Stimulated activated CD4-positive, alpha-beta T cell treated with anti-CD3 and anti-CD28 coated beads, Interleukin-2, amount 100 ng/mL, for 4 hours (primary cell): ENCODE data around the gene CCL27.
A peak's percentile ranks its signal among the peaks of the same experiment; 100 is the strongest.

ENCODE experiments used
- DNase-seq: peaks from one replicate; pipeline ENCODE4 v3.0.0-alpha.2; 2020; ENCODE audit warnings: low read depth

CCL27 gene, protein sequence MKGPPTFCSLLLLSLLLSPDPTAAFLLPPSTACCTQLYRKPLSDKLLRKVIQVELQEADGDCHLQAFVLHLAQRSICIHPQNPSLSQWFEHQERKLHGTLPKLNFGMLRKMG

GRCh38 chr9:34662526-34663302 lies at the start of gene CCL27:
CCL27 (minus strand) TSS chr9:34662657; CDS start chr9:34662633, 24 bp downstream.
- no peak for DNase-seq

GRCh38 chr9:34712140-34712539 lies 49.7 kb upstream of the CCL27 start:
- DNase-seq = no peak

DNA sequence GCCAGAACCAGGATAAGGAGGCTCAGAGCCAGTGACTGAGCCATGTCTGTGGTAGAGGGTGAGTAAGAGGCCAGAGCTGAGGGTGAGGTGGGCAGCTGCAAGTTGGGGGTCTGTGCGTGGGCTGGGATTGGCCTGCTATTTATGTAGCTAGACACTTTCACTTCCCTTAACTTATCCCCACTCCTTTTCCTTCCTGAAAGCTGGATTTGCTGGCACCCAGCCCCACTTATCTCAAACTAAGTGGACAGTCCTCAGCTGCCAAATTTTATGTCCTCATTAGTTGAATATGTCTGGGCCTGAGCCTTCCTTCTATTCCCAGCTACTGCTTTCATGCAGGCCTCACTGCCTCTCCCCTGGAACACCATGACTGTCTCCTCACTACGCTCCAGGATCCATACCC lies 47.6 kb upstream of the CCL27 start, which contains the start of gene CCL21:
CCL21 (minus strand) TSS at position 114 of the 400 bp plus-strand sequence; CDS start at position 44, 70 bp downstream.
- no peak for DNase-seq

DNA sequence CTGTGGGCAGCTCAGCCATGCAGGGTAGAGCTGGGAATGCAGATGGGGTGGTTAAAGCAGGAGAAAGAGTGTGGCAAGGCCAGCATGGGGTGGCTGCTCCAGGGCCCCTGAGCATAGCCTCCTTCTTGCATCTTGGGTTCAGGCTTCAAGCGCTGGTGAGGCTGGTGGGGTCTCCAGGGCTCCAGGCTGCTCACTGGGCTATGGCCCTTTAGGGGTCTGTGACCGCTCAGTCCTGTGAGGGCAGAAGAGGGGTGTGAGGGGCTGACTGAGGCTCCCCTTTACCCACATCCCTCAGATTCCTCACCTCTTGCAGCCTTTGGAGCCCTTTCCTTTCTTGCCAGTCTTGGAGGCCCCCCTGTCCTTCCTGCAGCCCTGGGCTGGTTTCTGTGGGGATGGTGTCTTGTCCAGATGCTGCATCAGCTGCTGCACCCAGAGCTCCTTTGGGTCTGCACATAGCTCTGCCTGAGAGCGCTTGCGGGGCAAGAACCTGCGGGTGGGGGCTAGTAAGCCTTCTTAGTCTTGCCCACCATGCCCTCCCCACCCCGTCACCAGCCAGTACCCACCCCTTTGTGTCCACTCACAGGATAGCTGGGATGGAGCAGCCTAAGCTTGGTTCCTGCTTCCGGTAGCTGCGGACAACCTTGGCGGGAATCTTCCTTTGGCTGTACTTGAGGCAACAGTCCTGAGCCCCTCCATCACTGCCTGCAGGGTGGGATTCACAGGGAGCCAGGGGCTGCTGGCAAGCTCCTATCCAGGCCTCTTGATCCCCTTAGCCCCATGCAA lies 46.9 kb upstream of the CCL27 start:
- no peak for DNase-seq

GRCh38 chr9:34707130-34707529 lies 44.7 kb upstream of the CCL27 start:
- no peak for DNase-seq

DNA sequence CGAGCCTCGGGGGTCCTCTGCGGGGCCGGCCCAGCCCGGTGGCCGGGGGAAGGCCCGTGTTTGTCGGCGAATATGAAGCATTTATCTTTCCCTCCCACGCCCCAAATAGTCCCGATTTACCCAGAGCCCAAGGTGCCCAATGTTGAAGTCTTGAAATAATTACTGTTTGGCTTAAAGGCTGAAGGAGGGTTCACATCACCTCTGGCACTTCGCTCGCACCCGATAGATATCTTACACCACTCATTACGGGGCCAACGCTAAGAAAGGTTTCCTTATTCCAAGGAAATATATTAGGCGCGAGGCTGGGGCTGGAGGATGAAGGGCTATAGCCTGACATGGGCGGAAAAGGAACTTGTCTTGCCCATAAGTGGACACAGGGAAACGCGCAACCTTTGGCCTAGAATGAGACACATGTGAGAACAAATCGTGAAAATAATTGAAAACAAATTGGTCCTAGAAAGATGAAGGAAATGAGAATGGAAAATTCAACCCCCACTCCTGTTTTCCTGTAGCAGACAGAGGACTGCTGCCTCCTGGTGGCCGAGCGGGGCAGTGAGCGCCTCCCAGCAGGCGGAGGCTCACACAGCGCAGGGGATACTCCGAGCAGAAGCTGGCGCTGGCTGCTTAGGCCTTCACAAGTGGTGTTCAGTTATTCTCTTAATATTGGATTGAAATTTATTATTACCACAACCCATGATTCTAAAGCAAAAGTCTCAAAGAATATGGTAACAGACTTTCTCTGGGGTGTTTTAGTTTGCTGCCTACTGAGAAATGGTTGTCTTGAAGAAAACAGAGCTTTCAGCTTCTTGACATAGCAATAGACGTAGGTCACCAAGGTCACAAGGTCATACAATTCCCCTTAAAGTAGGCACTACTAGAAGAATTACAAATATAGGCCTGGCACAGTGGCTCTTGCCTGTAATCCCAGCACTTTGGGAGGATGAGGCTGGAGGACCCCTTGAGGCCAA lies 39.6 kb upstream of the CCL27 start:
- peak; percentile 78 for DNase-seq

GRCh38 chr9:34701023-34701768 lies 38.7 kb upstream of the CCL27 start:
- peak; percentile 62 for DNase-seq

GRCh38 chr9:34694811-34695210 lies 32.4 kb upstream of the CCL27 start:
- DNase-seq = no peak

DNA sequence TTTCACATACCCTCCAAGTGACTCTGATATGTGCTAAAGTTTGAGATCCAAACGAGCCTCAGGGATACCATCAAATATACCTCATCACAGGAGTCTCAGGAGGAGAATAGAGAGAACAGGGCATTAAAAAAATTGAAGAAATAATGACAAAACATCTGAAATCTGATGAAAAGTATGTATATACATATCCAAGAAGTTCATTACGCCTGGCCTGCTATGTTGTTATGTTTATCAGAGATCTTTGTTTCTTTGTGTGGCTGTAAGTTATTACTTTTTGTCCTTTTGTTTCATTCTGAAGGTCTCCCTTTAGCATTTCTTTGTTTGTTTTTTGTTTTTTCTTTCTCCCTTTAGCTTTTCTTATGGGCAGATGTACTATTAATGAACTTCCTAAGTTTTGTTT lies 31.1 kb upstream of the CCL27 start:
- DNase-seq = no peak

GRCh38 chr9:34691936-34692315 lies 29.5 kb upstream of the CCL27 start:
- DNase-seq = no peak

- DNase-seq = no peak
These were observed 28.8 kb upstream of the CCL27 start, which contains the start of gene CCL19 for GRCh38 chr9:34690983-34691935. CCL19 (minus strand) TSS chr9:34691276; CDS start chr9:34691139, 137 bp downstream.

GRCh38 chr9:34689512-34689911 lies 27.1 kb upstream of the CCL27 start:
- DNase-seq = no peak

DNA sequence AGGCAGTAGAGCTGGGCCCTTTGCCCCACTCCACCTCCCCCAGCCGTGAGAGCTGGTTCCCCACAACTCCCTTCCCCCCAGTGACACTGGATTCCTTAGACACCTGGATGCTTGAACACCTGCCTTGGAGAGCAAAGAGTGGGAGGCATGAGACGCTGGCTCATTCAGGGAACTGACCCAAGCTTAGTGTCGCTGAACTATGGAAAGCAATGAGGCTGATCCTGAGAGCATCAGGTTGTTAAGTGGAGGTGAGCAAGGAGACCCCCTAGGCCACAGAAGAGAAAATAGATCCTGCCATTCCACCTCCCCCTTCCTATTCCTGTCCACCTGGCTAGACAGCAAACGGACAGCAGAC lies 26.6 kb upstream of the CCL27 start:
- DNase-seq = no peak

- DNase-seq = no peak
These were observed 26.1 kb upstream of the CCL27 start for GRCh38 chr9:34688329-34689115.

DNA sequence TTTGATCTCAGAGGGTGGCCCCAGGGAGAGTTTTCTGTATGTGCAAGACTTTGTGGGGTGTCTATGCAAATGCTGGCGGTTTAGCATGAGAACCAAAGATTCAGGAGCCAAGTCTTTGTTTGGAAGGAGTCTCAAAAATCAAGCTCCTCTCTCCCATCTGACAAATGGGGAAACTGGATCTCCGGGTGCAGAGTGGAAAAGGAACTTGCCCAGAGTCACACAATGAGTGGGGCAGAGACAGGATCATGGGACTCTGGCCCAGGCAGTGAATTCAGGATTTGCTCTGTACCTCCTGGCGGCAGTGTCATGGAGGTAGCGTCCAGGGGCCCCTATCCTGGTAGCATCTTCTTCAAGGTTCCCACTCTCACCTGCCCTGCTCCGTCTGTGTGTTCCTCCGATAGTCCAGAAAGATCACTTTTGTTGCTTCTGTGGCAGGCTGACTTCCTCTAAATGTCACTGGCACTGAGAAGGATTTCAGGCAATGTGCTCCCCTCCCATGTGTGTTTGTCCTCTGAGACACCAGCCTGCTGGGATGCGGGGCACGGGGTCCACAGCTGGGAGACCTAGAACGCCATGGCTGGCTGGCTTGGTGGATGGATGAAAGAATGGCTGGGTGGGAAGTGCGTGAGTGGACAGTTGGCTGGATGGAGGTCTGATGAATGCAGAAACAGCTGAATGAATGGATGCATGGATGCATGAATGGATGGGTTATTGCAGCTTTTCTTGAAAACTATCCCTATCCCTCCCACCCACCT lies 25.0 kb upstream of the CCL27 start:
- no peak for DNase-seq

GRCh38 chr9:34686732-34687131 lies 24.3 kb upstream of the CCL27 start:
- no peak for DNase-seq

DNA sequence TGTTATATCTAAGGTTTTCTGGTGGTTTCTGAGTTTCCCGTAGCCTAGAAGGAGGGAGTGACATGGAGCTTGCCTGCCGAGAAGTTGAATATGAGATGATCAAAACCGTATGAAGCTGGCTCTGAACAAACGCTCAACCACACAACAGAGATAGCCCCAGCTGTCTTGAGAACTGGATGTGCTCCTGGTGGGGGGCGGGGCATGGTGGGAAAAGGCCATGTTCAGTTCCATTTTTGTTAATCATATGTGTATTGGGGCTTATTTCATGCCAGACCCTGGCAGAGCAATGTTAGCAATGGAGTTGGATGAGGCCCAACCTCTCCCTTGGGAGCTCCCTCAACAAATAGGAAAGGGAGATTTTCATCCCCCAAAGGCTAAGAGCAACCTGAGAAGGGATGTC lies 23.8 kb upstream of the CCL27 start:
- no peak for DNase-seq

DNA sequence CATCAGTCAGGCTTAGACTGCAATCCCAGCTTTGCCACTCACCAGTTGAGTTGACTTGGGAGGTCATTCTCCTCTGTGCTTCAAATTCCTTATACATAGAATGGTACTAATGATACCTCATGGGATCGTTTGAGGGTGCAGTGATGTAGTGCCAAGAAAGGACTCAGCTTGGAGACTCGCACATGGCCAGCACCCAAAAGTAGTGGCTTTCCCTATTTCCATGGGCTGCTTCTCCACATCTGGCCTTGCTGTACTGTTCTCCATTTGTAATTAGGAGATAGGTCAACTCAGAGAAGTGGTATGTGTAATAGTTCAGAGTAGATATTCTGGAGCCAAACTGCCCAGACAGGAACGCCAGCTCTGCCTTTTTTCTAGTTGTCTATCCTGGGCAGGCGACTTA lies 23.1 kb upstream of the CCL27 start:
- no peak for DNase-seq
